PC-3 (cell line): ENCODE measurements around the gene SEC23IP. TPM values are rescaled to one million over a fixed set of nuclear protein-coding genes. Genes with fewer than 3 reads are reported as not detected.

Source experiments
- ATAC-seq: fragments of 200-7000 bp; cut with Tn5 transposase; 2 replicates; pipeline ENCODE4 v1.9.1; 2020; ENCODE audit warnings: mild to moderate bottlenecking, moderate library complexity
- BruUV-seq: library from RNA; stranded (reverse); fragments of 400-500 nt; replicated peaks from 2 replicates; lab custom pipeline; 2021; lab: Mats Ljungman, UMichigan
- CTCF ChIA-PET: fragments of 300-600 bp; sonication (Branson Sonifier 250); formaldehyde crosslinking; loops from one replicate; lab custom pipeline; 2022; ENCODE audit warnings: antibody characterized with exemption; lab: Charles Lee
- POLR2A ChIA-PET: fragments of 300-600 bp; sonication (Branson Sonifier 250); formaldehyde crosslinking; loops from one replicate; lab custom pipeline; 2022; ENCODE audit warnings: antibody characterized with exemption; ENCODE audit not compliant: unreplicated experiment; lab: Charles Lee
- DNase-seq: peaks from one replicate; pipeline ENCODE4 v3.0.0-alpha.2; 2015
- H2AFZ ChIP-seq: fragments of 300-600 bp; sonication (generic); 2 replicates; pipeline ENCODE4 v1.6.0; 2016; ENCODE audit warnings: antibody characterized with exemption, low read length
- H3F3A ChIP-seq: fragments of 300-600 bp; sonication (generic); one replicate; pipeline ENCODE4 v1.6.0; 2017; ENCODE audit warnings: antibody characterized with exemption, low read length, control low read depth, mild to moderate bottlenecking; ENCODE audit not compliant: unreplicated experiment
- H3K27ac ChIP-seq: fragments of 300-600 bp; sonication (generic); 2 replicates; pipeline ENCODE4 v1.5.1; 2016; ENCODE audit warnings: mild to moderate bottlenecking, low read length
- H3K27me3 ChIP-seq: fragments of 300-600 bp; sonication (generic); 2 replicates; pipeline ENCODE4 v1.6.1; 2016; ENCODE audit warnings: low read length, mixed read lengths
- H3K36me3 ChIP-seq: fragments of 300-600 bp; sonication (generic); 2 replicates; pipeline ENCODE4 v1.6.1; 2016; ENCODE audit warnings: low read depth, mixed run types, low read length, mixed read lengths
- H3K4me1 ChIP-seq: fragments of 300-600 bp; sonication (generic); 2 replicates; pipeline ENCODE4 v1.5.1; 2016; ENCODE audit warnings: low read length; ENCODE audit not compliant: insufficient read depth
- H3K4me2 ChIP-seq: fragments of 300-600 bp; sonication (generic); 2 replicates; pipeline ENCODE4 v1.6.0; 2016; ENCODE audit warnings: low read length
- H3K4me3 ChIP-seq: fragments of 300-600 bp; sonication (generic); 2 replicates; pipeline ENCODE4 v1.5.1; 2016; ENCODE audit warnings: mild to moderate bottlenecking, low read length, mixed read lengths
- H3K79me2 ChIP-seq: fragments of 300-600 bp; sonication (generic); 2 replicates; pipeline ENCODE4 v1.6.1; 2017; ENCODE audit warnings: low read length, mixed read lengths
- H3K9ac ChIP-seq: fragments of 300-600 bp; sonication (generic); 2 replicates; pipeline ENCODE4 v1.6.0; 2016; ENCODE audit warnings: mild to moderate bottlenecking, low read length
- H3K9me2 ChIP-seq: fragments of 300-600 bp; sonication (generic); replicated peaks from 2 replicates; pipeline ENCODE4 v1.6.1; 2016; ENCODE audit warnings: mixed run types, low read length, mixed read lengths
- H3K9me3 ChIP-seq: fragments of 300-600 bp; sonication (generic); 2 replicates; pipeline ENCODE4 v1.6.1; 2016; ENCODE audit warnings: low read length, mixed read lengths
- H4K20me1 ChIP-seq: fragments of 300-600 bp; sonication (generic); 2 replicates; pipeline ENCODE4 v1.6.1; 2016; ENCODE audit warnings: low read length, mixed read lengths
- EZH2 ChIP-seq: fragments of 300-600 bp; sonication (generic); IDR thresholded peaks from one replicate; pipeline ENCODE4 v1.6.1; 2017; ENCODE audit warnings: antibody characterized with exemption, mild to moderate bottlenecking, low read length; ENCODE audit not compliant: unreplicated experiment
- EZH2phosphoT487 ChIP-seq: fragments of 300-600 bp; sonication (generic); IDR thresholded peaks from 2 replicates; pipeline ENCODE4 v1.6.1; 2018; ENCODE audit warnings: mild to moderate bottlenecking, antibody characterized with exemption, low read length, borderline replicate concordance
- intact Hi-C: fragments of 100-400 bp; cut with micrococcal nuclease; formaldehyde crosslinking; loops from 2 replicates; pipeline ENCODE4 v1.9.0; 2023
- total RNA-seq: library from RNA; depleted of rRNA; stranded (reverse); fragments of >200 nt; gene quantifications from 2 replicates; pipeline ENCODE4 v1.2.3, GENCODE V29; 2014
- TF ChIP-seq, protein P1 (sequence below): fragments of 300-600 bp; sonication (generic); conservative IDR thresholded peaks from 2 replicates; pipeline ENCODE4 v1.5.1; 2017; ENCODE audit warnings: antibody characterized with exemption, low read depth, mild to moderate bottlenecking, low read length

Gene SEC23IP
- total RNA-seq, 1 experiment from 2014 or later, result 42.7 TPM

DNA sequence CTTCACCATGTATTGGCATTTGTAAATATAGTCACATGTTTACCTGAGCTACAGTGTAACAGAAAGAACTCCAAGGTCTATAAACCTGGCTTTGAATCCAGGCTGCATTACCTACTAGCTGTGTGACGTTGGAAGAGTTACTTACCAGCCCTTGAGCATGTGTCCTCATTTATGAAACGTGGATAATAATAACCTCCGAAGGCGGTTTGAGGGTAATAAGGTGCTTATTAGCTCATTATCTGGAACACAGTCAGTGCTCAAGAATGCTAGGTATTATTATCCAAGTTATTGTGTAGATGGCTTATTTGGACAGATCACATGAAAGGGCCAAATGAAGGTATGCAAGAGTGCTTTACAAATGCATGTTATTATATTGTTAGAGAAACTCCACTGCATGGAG, 64.9 kb downstream of the SEC23IP start:
- H3K9ac ChIP-seq, result no peak overlapping the region
- CTCF ChIA-PET, result no interaction called here
- DNase-seq (no peak), ATAC-seq (no peak)
- no peaks in the 10 kb centered on the region for H4K20me1 ChIP-seq
- no TSS peak for BruUV-seq
- intact Hi-C loops, result no loop called here
- TF ChIP-seq EZH2phosphoT487 (no peak), EZH2 (no peak)
- TF ChIP-seq, protein P1, sequence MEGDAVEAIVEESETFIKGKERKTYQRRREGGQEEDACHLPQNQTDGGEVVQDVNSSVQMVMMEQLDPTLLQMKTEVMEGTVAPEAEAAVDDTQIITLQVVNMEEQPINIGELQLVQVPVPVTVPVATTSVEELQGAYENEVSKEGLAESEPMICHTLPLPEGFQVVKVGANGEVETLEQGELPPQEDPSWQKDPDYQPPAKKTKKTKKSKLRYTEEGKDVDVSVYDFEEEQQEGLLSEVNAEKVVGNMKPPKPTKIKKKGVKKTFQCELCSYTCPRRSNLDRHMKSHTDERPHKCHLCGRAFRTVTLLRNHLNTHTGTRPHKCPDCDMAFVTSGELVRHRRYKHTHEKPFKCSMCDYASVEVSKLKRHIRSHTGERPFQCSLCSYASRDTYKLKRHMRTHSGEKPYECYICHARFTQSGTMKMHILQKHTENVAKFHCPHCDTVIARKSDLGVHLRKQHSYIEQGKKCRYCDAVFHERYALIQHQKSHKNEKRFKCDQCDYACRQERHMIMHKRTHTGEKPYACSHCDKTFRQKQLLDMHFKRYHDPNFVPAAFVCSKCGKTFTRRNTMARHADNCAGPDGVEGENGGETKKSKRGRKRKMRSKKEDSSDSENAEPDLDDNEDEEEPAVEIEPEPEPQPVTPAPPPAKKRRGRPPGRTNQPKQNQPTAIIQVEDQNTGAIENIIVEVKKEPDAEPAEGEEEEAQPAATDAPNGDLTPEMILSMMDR, result no peak
- H3K9me2 ChIP-seq, result no peaks in the 10 kb centered on the region
- H3K4me3 ChIP-seq, result no peak overlapping the region
- H3F3A ChIP-seq, result no peaks in the 10 kb centered on the region
- no peak overlapping the region for H3K4me2 ChIP-seq
- POLR2A ChIA-PET, result no interaction called here
- no peaks in the 10 kb centered on the region for H3K9me3 ChIP-seq
- no peaks in the 10 kb centered on the region for H3K79me2 ChIP-seq
- H2AFZ ChIP-seq, result no peak overlapping the region
- no peak overlapping the region for H3K27ac ChIP-seq
- no peaks in the 10 kb centered on the region for H3K4me1 ChIP-seq
- no peaks in the 10 kb centered on the region for H3K27me3 ChIP-seq
- no peaks in the 10 kb centered on the region for H3K36me3 ChIP-seq

DNA sequence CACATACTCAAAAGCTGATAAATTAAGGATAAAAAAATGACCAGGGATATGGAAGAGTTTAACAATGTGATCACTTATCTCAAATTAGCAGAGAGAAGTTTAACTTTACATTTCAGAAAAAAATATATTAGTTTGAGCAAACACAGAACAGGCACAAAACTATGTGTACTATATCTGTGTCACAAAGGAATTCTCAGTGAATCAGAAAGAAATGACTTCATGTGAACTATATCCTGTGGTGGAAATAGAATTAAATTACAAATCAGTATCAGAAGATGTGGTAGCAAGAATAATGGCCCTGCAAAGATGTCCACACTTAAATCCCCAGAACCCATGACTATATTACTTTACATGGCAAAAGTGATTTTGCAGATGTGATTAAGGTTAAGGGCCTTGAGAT, 70.3 kb downstream of the SEC23IP start:
- intact Hi-C loops, result no loop called here
- Histone ChIP-seq H2AFZ (no peak overlapping the region), H3K4me1 (no peaks in the 10 kb centered on the region), H3K9me2 (no peaks in the 10 kb centered on the region), H3K79me2 (no peaks in the 10 kb centered on the region), H4K20me1 (no peaks in the 10 kb centered on the region), H3K9ac (no peak overlapping the region), H3K36me3 (no peaks in the 10 kb centered on the region), H3K27me3 (no peaks in the 10 kb centered on the region), H3K4me3 (no peak overlapping the region), H3F3A (no peaks in the 10 kb centered on the region), H3K4me2 (no peak overlapping the region), H3K27ac (no peak overlapping the region), H3K9me3 (0 out of 2 replicates have a peak, but pooled peaks cover 4% of the 10 kb centered on the region)
- CTCF ChIA-PET, result no interaction called here
- no peak for ATAC-seq
- DNase-seq, result no peak
- POLR2A ChIA-PET, result no interaction called here
- TF ChIP-seq, protein P1, result no peak
- TF ChIP-seq EZH2phosphoT487 (no peak), EZH2 (no peak)
- no TSS peak for BruUV-seq

DNA sequence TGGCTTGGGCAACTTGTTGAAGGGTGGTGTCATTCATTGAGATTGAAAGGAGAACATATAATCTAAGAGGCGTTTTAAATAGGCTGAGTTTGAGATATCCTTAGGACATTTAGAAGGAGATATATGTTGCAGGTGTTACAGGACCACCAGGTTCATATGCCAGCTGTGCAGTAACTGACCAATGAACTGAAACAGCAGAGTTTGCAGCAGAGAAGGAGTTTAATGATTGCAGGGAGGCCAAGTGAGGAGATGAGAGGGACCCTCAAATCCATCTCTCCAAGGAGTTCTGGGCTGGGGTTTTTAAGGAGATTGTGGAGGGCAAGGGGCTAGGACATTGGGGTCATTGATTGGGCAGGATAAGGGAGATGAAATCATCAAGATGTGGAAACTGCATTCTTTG, 74.5 kb downstream of the SEC23IP start:
- no peak for DNase-seq
- Histone ChIP-seq H3K4me1 (no peaks in the 10 kb centered on the region), H3F3A (no peaks in the 10 kb centered on the region), H3K79me2 (no peaks in the 10 kb centered on the region), H3K9me2 (no peaks in the 10 kb centered on the region), H3K27me3 (no peaks in the 10 kb centered on the region), H3K9me3 (0 out of 2 replicates have a peak, but pooled peaks cover 4% of the 10 kb centered on the region), H2AFZ (no peak overlapping the region), H3K27ac (no peak overlapping the region), H3K36me3 (no peaks in the 10 kb centered on the region), H4K20me1 (no peaks in the 10 kb centered on the region), H3K9ac (no peak overlapping the region), H3K4me2 (no peak overlapping the region), H3K4me3 (no peak overlapping the region)
- TF ChIP-seq EZH2 (no peak), EZH2phosphoT487 (no peak)
- TF ChIP-seq, protein P1, result no peak
- POLR2A ChIA-PET, result no interaction called here
- intact Hi-C loops, result no loop called here
- ATAC-seq, result no peak
- no TSS peak for BruUV-seq
- CTCF ChIA-PET, result no interaction called here
